Measurements from ENCODE around the gene RSPO4.

DNA sequence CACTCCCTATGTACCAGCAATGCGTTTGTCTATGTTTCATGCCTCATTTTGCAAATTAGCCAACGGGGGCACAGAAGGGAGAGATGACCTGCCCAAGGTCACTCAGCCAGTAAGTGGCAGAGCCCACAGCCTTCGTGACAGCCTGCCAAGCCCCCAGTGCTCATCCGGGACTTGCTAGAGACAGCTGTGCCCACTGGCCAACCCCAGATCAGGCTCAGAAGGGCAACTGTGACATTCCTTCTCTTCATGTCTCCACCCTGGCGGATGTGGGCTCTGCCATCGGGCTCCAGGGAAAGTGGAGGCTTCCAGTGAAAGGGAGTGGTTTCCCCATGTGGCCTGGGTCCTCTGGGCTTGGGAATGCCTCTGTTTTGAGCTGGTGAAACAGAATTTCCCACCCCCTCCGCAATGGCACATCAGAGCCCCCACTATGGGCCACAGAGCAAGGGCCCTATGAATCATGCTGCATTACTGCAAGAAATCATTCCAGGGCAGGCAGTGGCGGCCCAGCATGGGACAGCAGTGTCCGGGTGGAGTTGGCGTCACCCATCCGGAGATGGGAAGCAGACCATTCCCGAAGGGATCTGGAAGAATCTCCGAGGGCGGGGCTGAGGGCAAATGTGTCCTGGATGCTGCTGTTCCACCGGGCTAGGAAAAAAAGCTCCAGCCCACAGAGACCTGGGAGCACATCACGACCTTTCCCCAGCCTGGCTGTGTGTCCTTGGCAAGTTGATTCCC is 9.1 kb downstream of the RSPO4 start:
- TF ChIP-seq EZH2 (IDR thresholded peaks at IDR 0.05; ENCODE audit: low read length) = no peak
- TF ChIP-seq, protein P1, sequence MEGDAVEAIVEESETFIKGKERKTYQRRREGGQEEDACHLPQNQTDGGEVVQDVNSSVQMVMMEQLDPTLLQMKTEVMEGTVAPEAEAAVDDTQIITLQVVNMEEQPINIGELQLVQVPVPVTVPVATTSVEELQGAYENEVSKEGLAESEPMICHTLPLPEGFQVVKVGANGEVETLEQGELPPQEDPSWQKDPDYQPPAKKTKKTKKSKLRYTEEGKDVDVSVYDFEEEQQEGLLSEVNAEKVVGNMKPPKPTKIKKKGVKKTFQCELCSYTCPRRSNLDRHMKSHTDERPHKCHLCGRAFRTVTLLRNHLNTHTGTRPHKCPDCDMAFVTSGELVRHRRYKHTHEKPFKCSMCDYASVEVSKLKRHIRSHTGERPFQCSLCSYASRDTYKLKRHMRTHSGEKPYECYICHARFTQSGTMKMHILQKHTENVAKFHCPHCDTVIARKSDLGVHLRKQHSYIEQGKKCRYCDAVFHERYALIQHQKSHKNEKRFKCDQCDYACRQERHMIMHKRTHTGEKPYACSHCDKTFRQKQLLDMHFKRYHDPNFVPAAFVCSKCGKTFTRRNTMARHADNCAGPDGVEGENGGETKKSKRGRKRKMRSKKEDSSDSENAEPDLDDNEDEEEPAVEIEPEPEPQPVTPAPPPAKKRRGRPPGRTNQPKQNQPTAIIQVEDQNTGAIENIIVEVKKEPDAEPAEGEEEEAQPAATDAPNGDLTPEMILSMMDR (optimal IDR thresholded peaks at IDR 0.05 in 1 of 3, IDR thresholded peaks at IDR 0.05 in 1 of 3, conservative IDR thresholded peaks at IDR 0.05 in 1 of 3; ENCODE audit: extremely low read depth in 1 of 3, insufficient read depth in 2 of 3, low read length in 3 of 3) = no peak

Data from keratinocyte (primary cell).